SK-N-MC (cell line): ENCODE data around the gene RHOF.

Experiments
- DNase-seq: peaks from one replicate; pipeline ENCODE4 v3.0.0-alpha.2; 2011; ENCODE audit warnings: low read depth, low spot score
- H3K27ac ChIP-seq: fragments of 200-600 bp; sonication (generic); 2 replicates; pipeline ENCODE4 v1.5.1; 2016; ENCODE audit warnings: mixed run types
- H3K36me3 ChIP-seq: fragments of 200-600 bp; sonication (generic); 2 replicates; pipeline ENCODE4 v1.6.1; 2017; ENCODE audit warnings: antibody characterized with exemption, low read length, mixed read lengths; ENCODE audit not compliant: insufficient read depth
- H3K4me3 ChIP-seq: fragments of 200-600 bp; sonication (generic); 2 replicates; pipeline ENCODE4 v1.5.1; 2016
- H3K9ac ChIP-seq: fragments of 200-600 bp; sonication (generic); 2 replicates; pipeline ENCODE4 v1.8.0; 2017; ENCODE audit warnings: mixed run types, mixed read lengths; ENCODE audit not compliant: insufficient read length
- H3K9me3 ChIP-seq: fragments of 200-600 bp; sonication (generic); 2 replicates; pipeline ENCODE4 v1.6.1; 2017; ENCODE audit warnings: low read depth, mild to moderate bottlenecking, antibody characterized with exemption, low read length, moderate library complexity, mixed read lengths
- EZH2 ChIP-seq: fragments of 200-600 bp; sonication (generic); IDR thresholded peaks from one replicate; pipeline ENCODE4 v1.6.1; 2017; ENCODE audit warnings: antibody characterized with exemption
- FOXP2 ChIP-seq: optimal IDR thresholded peaks from 2 replicates; pipeline ENCODE3; 2011; ENCODE audit warnings: mild to moderate bottlenecking, moderate library complexity; ENCODE audit not compliant: insufficient read depth; ENCODE audit errors: extremely low read length, control extremely low read depth
- POLR2AphosphoS5 ChIP-seq: IDR thresholded peaks from 2 replicates; pipeline ENCODE4 v1.6.1; 2012; ENCODE audit warnings: mild to moderate bottlenecking, low read depth, low read length, borderline replicate concordance

RHOF gene

GRCh38 chr12:121830134-121830533 is 36.6 kb upstream of the RHOF start:
- DNase-seq: no peak
- TF ChIP-seq POLR2AphosphoS5 (no peak), FOXP2 (no peak), EZH2 (no peak)
- Histone ChIP-seq H3K9me3 (no peaks in the 10 kb centered on the region), H3K9ac (no peak overlapping the region), H3K36me3 (peaks cover 33% of the 10 kb centered on the region), H3K4me3 (no peak overlapping the region), H3K27ac (no peak overlapping the region)

GRCh38 chr12:121829250-121829918 is 35.9 kb upstream of the RHOF start:
- H3K9ac ChIP-seq: no peak overlapping the region
- H3K9me3 ChIP-seq: no peaks in the 10 kb centered on the region
- TF ChIP-seq EZH2 (no peak), FOXP2 (no peak)
- no peak overlapping the region for H3K27ac ChIP-seq
- DNase-seq: no peak
- no peak overlapping the region for H3K4me3 ChIP-seq
- H3K36me3 ChIP-seq: peaks cover 33% of the 10 kb centered on the region

- Histone ChIP-seq H3K9ac (no peak overlapping the region), H3K36me3 (peaks cover 35% of the 10 kb centered on the region), H3K27ac (no peak overlapping the region), H3K9me3 (no peaks in the 10 kb centered on the region), H3K4me3 (no peak overlapping the region)
- no peak for TF ChIP-seq EZH2
- no peak for TF ChIP-seq FOXP2
- no peak for TF ChIP-seq POLR2AphosphoS5
- DNase-seq: no peak
These were observed 35.3 kb upstream of the RHOF start for GRCh38 chr12:121828826-121829225.

GRCh38 chr12:121828306-121828705 is 34.8 kb upstream of the RHOF start:
- no peak for DNase-seq
- no peak overlapping the region for H3K9ac ChIP-seq
- H3K36me3 ChIP-seq: peaks cover 39% of the 10 kb centered on the region
- H3K27ac ChIP-seq: no peak overlapping the region
- no peak overlapping the region for H3K4me3 ChIP-seq
- TF ChIP-seq EZH2 (no peak), FOXP2 (no peak), POLR2AphosphoS5 (no peak)
- no peaks in the 10 kb centered on the region for H3K9me3 ChIP-seq

- Histone ChIP-seq H3K9ac (no peak overlapping the region), H3K9me3 (no peaks in the 10 kb centered on the region), H3K4me3 (no peak overlapping the region), H3K36me3 (peaks cover 43% of the 10 kb centered on the region), H3K27ac (no peak overlapping the region)
- no peak for DNase-seq
- TF ChIP-seq POLR2AphosphoS5 (no peak), EZH2 (no peak), FOXP2 (no peak)
These were observed 34.0 kb upstream of the RHOF start for GRCh38 chr12:121827351-121828099.

GRCh38 chr12:121826318-121827150 is 33.0 kb upstream of the RHOF start:
- H3K9me3 ChIP-seq: no peaks in the 10 kb centered on the region
- H3K4me3 ChIP-seq: no peak overlapping the region
- no peak for DNase-seq
- H3K9ac ChIP-seq: no peak overlapping the region
- TF ChIP-seq FOXP2: no peak
- TF ChIP-seq POLR2AphosphoS5: no peak
- no peak for TF ChIP-seq EZH2
- H3K27ac ChIP-seq: no peak overlapping the region
- H3K36me3 ChIP-seq: peaks cover 42% of the 10 kb centered on the region

- H3K4me3 ChIP-seq: no peak overlapping the region
- H3K36me3 ChIP-seq: peaks cover 46% of the 10 kb centered on the region
- TF ChIP-seq POLR2AphosphoS5 (no peak), EZH2 (no peak), FOXP2 (no peak)
- H3K9ac ChIP-seq: no peak overlapping the region
- DNase-seq: no peak
- H3K9me3 ChIP-seq: no peaks in the 10 kb centered on the region
- no peak overlapping the region for H3K27ac ChIP-seq
These were observed 31.6 kb upstream of the RHOF start for GRCh38 chr12:121825041-121825523.

- Histone ChIP-seq H3K4me3 (no peak overlapping the region), H3K9ac (no peak overlapping the region), H3K36me3 (peaks cover 48% of the 10 kb centered on the region; the same call in 1 of the 2 replicates), H3K9me3 (no peaks in the 10 kb centered on the region), H3K27ac (no peak overlapping the region)
- DNase-seq: no peak
- TF ChIP-seq POLR2AphosphoS5: no peak
These were observed 30.2 kb upstream of the RHOF start for GRCh38 chr12:121823727-121824115.
